SW 1271 (cell line): ENCODE results near the gene SGTA.

ENCODE experiments used
- DNase-seq, 2 experiments: peaks; one replicate each; lab custom pipeline; 2025; lab: John Stamatoyannopoulos, UW

Gene SGTA

GRCh38 chr19:2810141-2811091, 27.3 kb upstream of the SGTA start:
- no peak for DNase-seq

GRCh38 chr19:2809387-2810140, 26.5 kb upstream of the SGTA start:
- no peak for DNase-seq

GRCh38 chr19:2808129-2808941, 25.3 kb upstream of the SGTA start:
- no peak for DNase-seq

GRCh38 chr19:2807379-2808128, 24.5 kb upstream of the SGTA start:
- DNase-seq = no peak

GRCh38 chr19:2806736-2807378, 23.8 kb upstream of the SGTA start:
- no peak for DNase-seq

- no peak for DNase-seq
Measured at GRCh38 chr19:2805991-2806649, 23.0 kb upstream of the SGTA start.

GRCh38 chr19:2805261-2805900, 22.3 kb upstream of the SGTA start:
- DNase-seq = no peak

GRCh38 chr19:2804156-2805004, 21.3 kb upstream of the SGTA start:
- no peak for DNase-seq

GRCh38 chr19:2803486-2804155, 20.5 kb upstream of the SGTA start:
- DNase-seq = no peak

- DNase-seq = no peak
Measured at GRCh38 chr19:2802826-2803225, 19.8 kb upstream of the SGTA start.

GRCh38 chr19:2800506-2800905, 17.4 kb upstream of the SGTA start:
- DNase-seq = no peak

- DNase-seq = no peak
Measured at GRCh38 chr19:2799273-2800020, 16.4 kb upstream of the SGTA start.

GRCh38 chr19:2798733-2799132, 15.7 kb upstream of the SGTA start:
- no peak for DNase-seq

- DNase-seq = no peak
Measured at GRCh38 chr19:2798158-2798685, 15.1 kb upstream of the SGTA start.

- no peak for DNase-seq
Measured at GRCh38 chr19:2797280-2797679, 14.2 kb upstream of the SGTA start.

GRCh38 chr19:2796659-2797266, 13.7 kb upstream of the SGTA start:
- no peak for DNase-seq
